PC-3 (cell line): ENCODE data around the gene MAGI2. TPM values are rescaled to one million over a fixed set of nuclear protein-coding genes. Genes with fewer than 3 reads are reported as not detected.

Experiments
- ATAC-seq: fragments of 200-7000 bp; cut with Tn5 transposase; 2 replicates; pipeline ENCODE4 v1.9.1; 2020; ENCODE audit warnings: mild to moderate bottlenecking, moderate library complexity
- BruUV-seq: library from RNA; stranded (reverse); fragments of 400-500 nt; replicated peaks from 2 replicates; lab custom pipeline; 2021; lab: Mats Ljungman, UMichigan
- CTCF ChIA-PET: fragments of 300-600 bp; sonication (Branson Sonifier 250); formaldehyde crosslinking; loops from one replicate; lab custom pipeline; 2022; ENCODE audit warnings: antibody characterized with exemption; lab: Charles Lee
- POLR2A ChIA-PET: fragments of 300-600 bp; sonication (Branson Sonifier 250); formaldehyde crosslinking; loops from one replicate; lab custom pipeline; 2022; ENCODE audit warnings: antibody characterized with exemption; ENCODE audit not compliant: unreplicated experiment; lab: Charles Lee
- DNase-seq: peaks from one replicate; pipeline ENCODE4 v3.0.0-alpha.2; 2015
- H2AFZ ChIP-seq: fragments of 300-600 bp; sonication (generic); 2 replicates; pipeline ENCODE4 v1.6.0; 2016; ENCODE audit warnings: antibody characterized with exemption, low read length
- H3F3A ChIP-seq: fragments of 300-600 bp; sonication (generic); one replicate; pipeline ENCODE4 v1.6.0; 2017; ENCODE audit warnings: antibody characterized with exemption, low read length, control low read depth, mild to moderate bottlenecking; ENCODE audit not compliant: unreplicated experiment
- H3K27ac ChIP-seq: fragments of 300-600 bp; sonication (generic); 2 replicates; pipeline ENCODE4 v1.5.1; 2016; ENCODE audit warnings: mild to moderate bottlenecking, low read length
- H3K27me3 ChIP-seq: fragments of 300-600 bp; sonication (generic); 2 replicates; pipeline ENCODE4 v1.6.1; 2016; ENCODE audit warnings: low read length, mixed read lengths
- H3K36me3 ChIP-seq: fragments of 300-600 bp; sonication (generic); 2 replicates; pipeline ENCODE4 v1.6.1; 2016; ENCODE audit warnings: low read depth, mixed run types, low read length, mixed read lengths
- H3K4me1 ChIP-seq: fragments of 300-600 bp; sonication (generic); 2 replicates; pipeline ENCODE4 v1.5.1; 2016; ENCODE audit warnings: low read length; ENCODE audit not compliant: insufficient read depth
- H3K4me2 ChIP-seq: fragments of 300-600 bp; sonication (generic); 2 replicates; pipeline ENCODE4 v1.6.0; 2016; ENCODE audit warnings: low read length
- H3K4me3 ChIP-seq: fragments of 300-600 bp; sonication (generic); 2 replicates; pipeline ENCODE4 v1.5.1; 2016; ENCODE audit warnings: mild to moderate bottlenecking, low read length, mixed read lengths
- H3K79me2 ChIP-seq: fragments of 300-600 bp; sonication (generic); 2 replicates; pipeline ENCODE4 v1.6.1; 2017; ENCODE audit warnings: low read length, mixed read lengths
- H3K9ac ChIP-seq: fragments of 300-600 bp; sonication (generic); 2 replicates; pipeline ENCODE4 v1.6.0; 2016; ENCODE audit warnings: mild to moderate bottlenecking, low read length
- H3K9me2 ChIP-seq: fragments of 300-600 bp; sonication (generic); replicated peaks from 2 replicates; pipeline ENCODE4 v1.6.1; 2016; ENCODE audit warnings: mixed run types, low read length, mixed read lengths
- H3K9me3 ChIP-seq: fragments of 300-600 bp; sonication (generic); 2 replicates; pipeline ENCODE4 v1.6.1; 2016; ENCODE audit warnings: low read length, mixed read lengths
- H4K20me1 ChIP-seq: fragments of 300-600 bp; sonication (generic); 2 replicates; pipeline ENCODE4 v1.6.1; 2016; ENCODE audit warnings: low read length, mixed read lengths
- EZH2 ChIP-seq: fragments of 300-600 bp; sonication (generic); IDR thresholded peaks from one replicate; pipeline ENCODE4 v1.6.1; 2017; ENCODE audit warnings: antibody characterized with exemption, mild to moderate bottlenecking, low read length; ENCODE audit not compliant: unreplicated experiment
- EZH2phosphoT487 ChIP-seq: fragments of 300-600 bp; sonication (generic); IDR thresholded peaks from 2 replicates; pipeline ENCODE4 v1.6.1; 2018; ENCODE audit warnings: mild to moderate bottlenecking, antibody characterized with exemption, low read length, borderline replicate concordance
- intact Hi-C: fragments of 100-400 bp; cut with micrococcal nuclease; formaldehyde crosslinking; loops from 2 replicates; pipeline ENCODE4 v1.9.0; 2023
- total RNA-seq: library from RNA; depleted of rRNA; stranded (reverse); fragments of >200 nt; gene quantifications from 2 replicates; pipeline ENCODE4 v1.2.3, GENCODE V29; 2014
- TF ChIP-seq, protein P1 (sequence below): fragments of 300-600 bp; sonication (generic); conservative IDR thresholded peaks from 2 replicates; pipeline ENCODE4 v1.5.1; 2017; ENCODE audit warnings: antibody characterized with exemption, low read depth, mild to moderate bottlenecking, low read length

MAGI2 gene
- total RNA-seq, 1 experiment from 2014 or later = not detected

DNA sequence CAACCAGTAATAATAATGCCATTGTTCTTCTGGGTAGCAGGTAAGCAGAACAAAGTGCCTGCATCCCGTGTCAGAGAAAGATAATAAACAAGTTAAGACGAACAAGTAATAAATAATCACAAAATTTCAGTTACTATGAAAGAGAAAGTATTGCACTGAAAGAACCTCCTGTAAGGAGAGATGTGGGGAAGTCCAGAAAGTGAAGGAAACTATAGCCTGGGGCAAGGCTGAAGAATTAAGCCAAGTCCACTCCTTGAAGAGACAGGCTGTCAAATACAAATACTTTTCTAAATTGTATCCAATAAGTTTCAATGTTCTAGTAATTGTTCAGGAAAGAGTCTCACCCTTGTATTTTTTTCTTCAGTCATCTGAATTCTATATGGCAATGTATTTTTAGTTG is 611.4 kb downstream of the MAGI2 start:
- no peak for ATAC-seq
- ChIA-PET CTCF (no interaction called here), POLR2A (no interaction called here)
- Histone ChIP-seq H3K9me3 (no peaks in the 10 kb centered on the region), H3K9me2 (no peaks in the 10 kb centered on the region), H3K4me3 (no peak overlapping the region), H3K36me3 (no peaks in the 10 kb centered on the region), H4K20me1 (no peaks in the 10 kb centered on the region), H3K4me2 (no peak overlapping the region), H3K27me3 (no peaks in the 10 kb centered on the region), H3K9ac (no peak overlapping the region), H2AFZ (no peak overlapping the region), H3K79me2 (no peaks in the 10 kb centered on the region), H3F3A (no peaks in the 10 kb centered on the region), H3K4me1 (no peaks in the 10 kb centered on the region), H3K27ac (no peak overlapping the region)
- TF ChIP-seq EZH2 = no peak
- no peak for TF ChIP-seq EZH2phosphoT487
- TF ChIP-seq, protein P1, sequence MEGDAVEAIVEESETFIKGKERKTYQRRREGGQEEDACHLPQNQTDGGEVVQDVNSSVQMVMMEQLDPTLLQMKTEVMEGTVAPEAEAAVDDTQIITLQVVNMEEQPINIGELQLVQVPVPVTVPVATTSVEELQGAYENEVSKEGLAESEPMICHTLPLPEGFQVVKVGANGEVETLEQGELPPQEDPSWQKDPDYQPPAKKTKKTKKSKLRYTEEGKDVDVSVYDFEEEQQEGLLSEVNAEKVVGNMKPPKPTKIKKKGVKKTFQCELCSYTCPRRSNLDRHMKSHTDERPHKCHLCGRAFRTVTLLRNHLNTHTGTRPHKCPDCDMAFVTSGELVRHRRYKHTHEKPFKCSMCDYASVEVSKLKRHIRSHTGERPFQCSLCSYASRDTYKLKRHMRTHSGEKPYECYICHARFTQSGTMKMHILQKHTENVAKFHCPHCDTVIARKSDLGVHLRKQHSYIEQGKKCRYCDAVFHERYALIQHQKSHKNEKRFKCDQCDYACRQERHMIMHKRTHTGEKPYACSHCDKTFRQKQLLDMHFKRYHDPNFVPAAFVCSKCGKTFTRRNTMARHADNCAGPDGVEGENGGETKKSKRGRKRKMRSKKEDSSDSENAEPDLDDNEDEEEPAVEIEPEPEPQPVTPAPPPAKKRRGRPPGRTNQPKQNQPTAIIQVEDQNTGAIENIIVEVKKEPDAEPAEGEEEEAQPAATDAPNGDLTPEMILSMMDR = no peak
- DNase-seq = no peak
- intact Hi-C loops = no loop called here
- no TSS peak for BruUV-seq

DNA sequence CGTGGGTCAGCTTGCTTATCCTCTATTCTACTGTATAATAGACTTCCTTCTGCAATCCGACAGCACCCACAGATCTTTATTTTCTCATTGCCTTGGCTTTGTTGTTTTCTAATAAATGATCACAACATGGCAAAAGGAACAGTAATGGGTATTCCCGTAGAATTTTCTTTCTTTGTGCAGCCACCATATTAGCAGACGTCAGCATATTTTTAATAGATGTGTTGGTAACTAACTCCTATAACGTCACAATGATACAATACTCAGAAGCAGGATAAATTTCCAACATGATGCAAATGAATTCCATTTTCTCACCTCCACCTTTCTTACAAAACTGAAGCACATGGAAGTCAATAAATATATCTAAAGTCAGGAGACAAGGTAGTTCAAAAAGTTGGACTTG is 617.6 kb downstream of the MAGI2 start:
- no peak overlapping the region for H3K4me2 ChIP-seq
- ATAC-seq (no peak), DNase-seq (no peak)
- no peaks in the 10 kb centered on the region for H3K9me2 ChIP-seq
- no peak overlapping the region for H3K4me3 ChIP-seq
- intact Hi-C loops = no loop called here
- CTCF ChIA-PET = no interaction called here
- no peak overlapping the region for H3K27ac ChIP-seq
- no peak overlapping the region for H2AFZ ChIP-seq
- no peaks in the 10 kb centered on the region for H3K9me3 ChIP-seq
- BruUV-seq = no TSS peak
- POLR2A ChIA-PET = no interaction called here
- H3K27me3 ChIP-seq = no peaks in the 10 kb centered on the region
- H3K4me1 ChIP-seq = no peaks in the 10 kb centered on the region
- no peak for TF ChIP-seq EZH2phosphoT487
- no peaks in the 10 kb centered on the region for H3K36me3 ChIP-seq
- H3K9ac ChIP-seq = no peak overlapping the region
- H3F3A ChIP-seq = no peaks in the 10 kb centered on the region
- H4K20me1 ChIP-seq = no peaks in the 10 kb centered on the region
- H3K79me2 ChIP-seq = no peaks in the 10 kb centered on the region

DNA sequence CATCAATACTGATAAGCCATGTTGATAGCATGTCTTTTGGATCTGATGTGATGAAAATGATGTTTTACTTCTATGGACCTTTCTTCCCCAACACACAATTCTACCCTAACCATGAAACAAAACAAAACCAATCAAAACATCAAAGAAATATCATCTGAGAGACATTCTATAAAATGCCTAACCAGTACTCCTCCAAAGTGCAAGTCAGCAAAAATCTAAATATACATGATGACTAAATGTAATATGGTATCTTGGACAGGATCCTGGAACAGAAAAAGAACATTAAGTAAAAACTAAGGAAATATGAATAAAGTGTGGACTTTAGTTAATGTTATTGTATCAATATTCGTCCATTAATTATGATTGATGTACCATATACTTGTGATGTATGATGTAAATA is 625.1 kb downstream of the MAGI2 start:
- TF ChIP-seq, protein P1 = no peak
- TF ChIP-seq EZH2phosphoT487 (no peak), EZH2 (no peak)
- intact Hi-C loops = no loop called here
- ChIA-PET CTCF (no interaction called here), POLR2A (no interaction called here)
- H4K20me1 ChIP-seq = no peaks in the 10 kb centered on the region
- DNase-seq = no peak
- no peak overlapping the region for H2AFZ ChIP-seq
- no peak for ATAC-seq
- H3K9ac ChIP-seq = no peak overlapping the region
- no peaks in the 10 kb centered on the region for H3K4me1 ChIP-seq
- H3K4me2 ChIP-seq = no peak overlapping the region
- H3F3A ChIP-seq = no peaks in the 10 kb centered on the region
- H3K36me3 ChIP-seq = no peaks in the 10 kb centered on the region
- no peaks in the 10 kb centered on the region for H3K27me3 ChIP-seq
- no peaks in the 10 kb centered on the region for H3K9me2 ChIP-seq
- no peak overlapping the region for H3K4me3 ChIP-seq
- no peak overlapping the region for H3K27ac ChIP-seq
- H3K9me3 ChIP-seq = no peaks in the 10 kb centered on the region
- no peaks in the 10 kb centered on the region for H3K79me2 ChIP-seq
- no TSS peak for BruUV-seq
